Stimulated activated CD4-positive, alpha-beta T cell treated with anti-CD3 and anti-CD28 coated beads, Interleukin-1b, Interleukin-23, amount 100 ng/mL, for 1 hour (primary cell): Measurements from ENCODE around the gene SAMD8.
"Not testable (repeated sequence)": the region's sequence is repeated elsewhere in the genome, so short reads cannot be mapped to it uniquely, and the experiment has no call there.

Source experiments
- DNase-seq, 2 donors: peaks; one replicate each; pipeline ENCODE4 v3.0.0-alpha.2; 2020; ENCODE audit warnings: low read depth in 2 of 2

Gene SAMD8

DNA sequence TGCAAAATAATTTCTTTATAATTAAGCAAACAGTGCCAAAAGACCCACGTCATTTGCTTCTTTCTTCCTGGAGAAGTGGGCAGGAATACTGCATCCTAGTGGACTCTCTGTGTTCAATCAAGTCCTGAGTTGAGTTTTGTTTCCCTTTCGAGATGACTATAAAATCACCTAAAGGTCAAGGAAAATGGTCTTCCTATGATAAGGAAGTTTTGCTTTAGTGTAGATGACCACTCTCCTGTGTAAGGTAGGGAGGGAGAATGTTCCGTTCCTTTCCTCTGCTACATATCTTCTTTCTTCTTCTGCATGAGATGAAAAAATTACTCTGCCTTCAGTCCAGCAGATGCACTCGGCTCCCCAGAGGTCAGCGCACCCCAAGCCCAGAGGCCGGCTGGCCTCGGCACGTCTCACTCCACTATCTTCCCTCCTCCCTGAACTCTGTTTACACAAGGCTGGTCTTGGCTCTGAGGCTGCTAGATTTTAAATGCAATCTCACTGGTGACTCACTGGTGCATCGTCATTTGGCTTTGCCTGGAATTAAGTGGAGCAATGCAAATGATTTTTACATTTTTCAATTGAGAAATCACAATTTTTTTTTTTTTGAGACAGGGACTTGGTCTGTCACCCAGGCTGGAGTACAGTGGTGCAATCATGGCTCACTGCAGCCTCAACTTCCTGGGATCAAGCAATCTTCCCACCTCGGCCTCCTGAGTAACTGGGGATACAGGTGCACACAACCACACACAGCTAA, 80.5 kb downstream of the SAMD8 start:
- no peak for DNase-seq

DNA sequence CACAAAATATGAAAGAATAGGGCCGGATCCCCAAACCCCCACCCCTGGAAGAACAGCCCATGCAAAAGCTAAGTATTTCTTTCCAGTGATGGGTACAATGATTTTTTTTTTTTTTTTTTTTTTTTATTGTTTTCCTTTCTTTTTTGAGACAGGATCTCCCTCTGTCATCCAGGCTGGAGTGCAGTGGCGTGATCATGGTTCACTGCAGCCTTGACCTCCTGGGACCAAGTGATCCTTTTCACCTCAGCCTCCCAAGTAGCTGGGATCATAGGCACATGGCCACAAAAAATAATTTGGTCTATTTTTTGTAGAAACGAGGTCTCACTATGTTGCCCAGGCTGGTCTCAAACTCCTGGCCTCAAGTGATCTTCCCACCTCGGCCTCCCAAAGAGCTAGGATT, 83.2 kb downstream of the SAMD8 start:
- not testable (repeated sequence) for DNase-seq

DNA sequence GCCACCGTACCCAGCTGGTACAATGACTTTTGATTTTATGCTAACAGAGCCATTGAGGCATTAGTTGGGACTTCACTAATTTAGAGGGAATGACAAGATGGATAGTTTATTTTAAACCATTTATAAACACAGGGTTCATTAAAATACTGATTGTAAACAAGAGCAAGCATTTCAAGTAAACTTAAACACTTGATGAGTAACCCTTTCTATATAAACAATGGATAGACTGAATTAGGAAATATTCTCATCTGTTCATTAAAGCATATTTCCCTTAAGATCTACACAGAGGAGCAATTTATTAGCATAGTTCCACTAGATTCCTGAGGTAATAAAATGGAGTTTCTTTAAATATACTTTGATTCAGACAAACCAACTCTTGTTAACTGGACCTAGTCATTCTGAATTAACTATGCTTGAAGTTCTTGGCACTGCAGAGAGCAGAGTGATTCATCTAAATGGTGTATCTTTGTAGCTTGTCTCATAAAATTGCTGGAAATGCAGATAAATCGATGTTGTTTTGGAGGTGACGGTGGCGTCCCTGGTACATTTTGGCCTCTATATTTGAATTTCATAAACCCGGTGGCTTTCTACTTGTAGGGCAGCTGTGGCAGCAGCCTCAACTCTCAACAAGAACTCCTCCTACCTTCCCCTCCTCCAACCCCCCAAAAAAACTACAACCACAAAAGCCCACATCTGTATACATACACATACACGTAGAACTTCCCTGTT, 83.7 kb downstream of the SAMD8 start:
- no peak for DNase-seq

DNA sequence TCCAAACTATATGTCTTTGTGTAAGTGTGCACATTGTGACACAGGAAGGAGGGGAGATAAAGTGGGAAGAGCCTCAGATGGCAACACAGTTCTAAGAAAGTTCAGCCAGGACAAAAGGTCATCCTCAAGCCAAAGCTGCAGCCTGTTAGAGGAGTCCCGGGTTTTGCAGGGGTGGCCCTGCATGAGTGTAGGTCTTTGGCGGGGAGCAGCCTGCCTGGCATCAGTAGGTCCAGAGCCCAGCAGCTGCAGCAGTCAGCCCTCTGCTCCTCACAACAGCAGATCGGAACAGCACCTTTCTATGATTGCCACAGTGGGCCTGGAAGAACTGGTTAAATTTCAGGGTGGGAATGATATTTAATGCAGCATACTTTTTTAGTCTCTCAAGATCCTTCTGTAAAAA, 85.6 kb downstream of the SAMD8 start:
- DNase-seq = no peak

DNA sequence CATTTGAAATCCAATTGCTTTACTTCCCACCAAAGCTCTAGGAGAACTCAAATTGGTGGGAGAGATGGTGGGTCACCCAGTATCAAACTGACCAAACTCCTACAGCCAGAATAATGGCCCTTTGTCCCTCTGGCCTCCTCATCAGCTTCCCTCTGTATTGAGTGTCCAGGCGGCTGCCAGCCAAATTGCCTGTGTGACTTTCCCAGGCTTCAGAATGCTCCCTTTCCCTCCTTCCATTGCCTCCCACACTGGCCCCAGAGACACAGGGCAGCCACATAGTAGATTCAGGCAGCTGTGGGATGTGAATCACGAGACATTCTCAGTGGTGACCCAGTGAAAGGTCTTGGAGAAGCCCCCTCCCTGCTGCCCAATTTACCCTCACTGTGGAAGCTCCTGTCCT, 86.5 kb downstream of the SAMD8 start:
- no peak for DNase-seq

DNA sequence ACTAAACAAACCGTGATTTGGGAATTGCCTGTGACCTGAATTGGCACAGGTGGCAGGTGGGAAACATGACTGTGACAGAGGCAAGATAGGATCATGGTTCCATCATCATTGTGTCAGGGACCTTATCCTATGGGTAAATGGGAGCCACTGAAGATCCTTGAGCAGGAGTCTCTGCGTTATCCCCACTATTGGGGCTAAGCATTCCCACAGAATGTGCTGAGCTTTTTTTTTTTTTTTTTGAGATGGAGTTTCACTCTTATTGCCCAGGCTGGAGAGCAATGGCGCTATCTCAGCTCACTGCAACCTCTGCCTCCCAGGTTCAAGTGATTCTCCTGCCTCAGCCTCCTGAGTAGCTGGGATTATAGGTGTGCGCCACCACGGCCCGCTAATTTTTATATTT, 88.5 kb downstream of the SAMD8 start:
- DNase-seq = not testable (repeated sequence)

DNA sequence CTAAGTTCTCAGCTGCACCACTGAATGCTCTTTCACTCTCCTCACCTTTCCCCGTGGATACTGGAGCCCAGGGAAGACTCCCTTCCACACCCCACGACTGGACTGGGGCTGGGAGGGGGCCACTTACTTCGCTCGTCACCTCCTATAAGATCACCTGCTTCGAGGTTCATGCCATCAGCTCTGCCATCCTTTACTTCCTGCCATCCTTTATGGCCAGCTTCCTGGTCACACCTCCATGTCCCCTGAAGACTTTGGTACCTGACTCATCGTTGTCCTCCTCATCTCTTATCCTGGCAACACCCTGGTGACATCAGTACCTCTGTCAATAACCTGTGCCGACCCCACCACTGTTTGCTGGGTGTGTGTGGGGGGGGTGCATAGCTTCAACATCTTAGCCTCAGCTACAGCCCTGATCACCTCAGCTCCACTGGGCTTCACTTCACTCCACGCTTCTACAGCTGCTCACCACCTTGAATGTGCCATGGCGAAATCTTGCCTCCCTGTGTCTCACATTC, 90.4 kb downstream of the SAMD8 start:
- no peak for DNase-seq

DNA sequence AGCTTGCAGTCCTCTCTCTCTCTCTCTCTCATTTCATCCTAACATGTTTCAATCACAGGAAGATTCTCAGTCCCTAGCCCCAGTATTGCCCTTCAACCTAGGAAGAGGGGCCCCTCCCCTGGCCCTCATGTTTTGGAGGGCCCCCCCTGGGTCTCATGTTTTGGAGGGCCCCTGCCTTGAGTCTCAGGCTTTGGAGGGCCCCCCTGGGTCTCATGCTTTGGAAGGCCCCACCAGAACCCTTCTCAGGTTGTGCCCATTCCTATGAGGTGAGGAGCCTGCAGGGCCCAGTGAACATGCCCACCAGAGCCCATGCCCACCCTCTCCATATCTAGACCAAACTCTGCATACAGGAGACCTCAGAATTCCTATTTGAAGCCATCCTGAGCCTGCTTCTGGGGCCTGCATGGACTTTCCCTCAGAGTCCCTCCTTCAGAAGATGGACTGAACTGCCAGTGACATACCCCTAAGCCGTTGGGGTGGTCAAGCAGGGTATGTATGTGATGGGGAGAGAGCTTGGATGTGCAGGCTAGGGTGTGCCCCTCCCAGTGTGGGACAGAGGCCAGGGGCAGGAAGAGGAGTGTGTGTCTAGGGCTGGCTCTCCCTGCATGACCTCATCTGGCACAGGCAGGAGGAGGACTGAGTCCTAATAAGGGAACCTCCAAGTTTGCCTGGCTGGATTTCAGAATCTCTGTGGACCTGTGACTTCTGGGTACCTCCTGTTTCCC, 91.0 kb downstream of the SAMD8 start:
- DNase-seq = no peak

DNA sequence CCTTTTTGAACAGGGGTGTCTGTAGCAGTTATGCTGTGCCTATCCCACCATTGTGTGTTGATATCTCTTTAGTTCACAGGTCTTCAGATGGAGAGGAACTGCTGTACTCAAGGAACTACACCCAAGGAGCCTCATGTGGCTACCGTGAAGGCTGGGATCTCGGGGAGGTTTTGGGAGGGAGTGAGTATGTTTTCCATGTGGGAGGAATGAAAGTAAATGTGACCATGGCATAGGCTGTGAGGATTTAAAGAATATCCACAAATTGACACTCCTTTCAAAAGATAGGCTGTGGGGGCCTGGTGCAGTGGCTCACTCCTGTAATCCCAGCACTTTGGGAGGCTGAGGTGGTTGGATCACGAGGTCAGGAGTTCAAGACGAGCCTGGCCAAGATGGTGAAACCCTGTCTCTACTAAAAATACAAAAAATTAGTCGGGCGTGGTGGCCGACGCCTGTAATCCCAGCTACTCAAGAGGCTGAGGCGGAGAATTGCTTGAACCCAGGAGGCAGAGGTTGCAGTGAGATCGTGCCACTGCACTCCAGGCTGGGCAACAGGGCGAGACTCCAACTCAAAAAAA, 91.7 kb downstream of the SAMD8 start:
- DNase-seq = not testable (repeated sequence)

DNA sequence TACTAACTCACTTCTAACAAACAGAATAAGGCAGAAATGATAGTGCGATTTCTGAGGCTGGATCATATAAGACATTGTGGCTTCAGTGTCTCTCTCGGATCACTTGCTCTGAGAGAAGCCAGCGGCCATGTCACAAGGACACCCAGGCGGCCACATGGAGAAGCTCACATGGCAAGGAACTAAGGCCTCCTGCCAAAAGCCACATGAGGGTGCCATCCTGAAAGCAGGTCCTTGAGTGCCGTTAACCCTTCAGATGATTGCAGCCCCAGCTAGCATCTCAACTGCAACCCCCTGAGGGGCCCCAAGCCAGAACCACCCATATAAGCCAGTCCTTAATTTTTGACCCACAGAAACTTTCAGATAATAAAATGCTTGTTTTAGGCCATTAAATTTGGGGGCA, 92.3 kb downstream of the SAMD8 start:
- no peak for DNase-seq

DNA sequence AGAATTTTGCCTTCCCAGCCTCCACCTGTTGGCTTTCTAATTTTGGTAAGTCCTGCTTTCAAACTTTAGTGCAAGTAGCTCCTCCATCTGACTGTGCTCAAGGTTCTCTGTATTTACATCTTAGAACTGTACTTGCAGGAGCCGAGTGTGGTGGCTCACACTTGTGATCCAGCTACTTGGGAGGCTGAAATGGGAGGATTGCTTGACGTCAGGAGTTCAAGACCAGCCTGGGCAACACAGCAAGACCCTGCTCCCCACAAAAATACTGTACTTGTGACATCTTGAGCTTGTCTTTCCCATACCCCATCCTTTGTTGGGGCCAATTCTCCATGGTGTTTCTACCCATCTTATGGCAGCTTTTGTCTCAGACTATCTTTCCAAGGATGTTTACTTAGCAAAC, 94.5 kb downstream of the SAMD8 start:
- DNase-seq = no peak

DNA sequence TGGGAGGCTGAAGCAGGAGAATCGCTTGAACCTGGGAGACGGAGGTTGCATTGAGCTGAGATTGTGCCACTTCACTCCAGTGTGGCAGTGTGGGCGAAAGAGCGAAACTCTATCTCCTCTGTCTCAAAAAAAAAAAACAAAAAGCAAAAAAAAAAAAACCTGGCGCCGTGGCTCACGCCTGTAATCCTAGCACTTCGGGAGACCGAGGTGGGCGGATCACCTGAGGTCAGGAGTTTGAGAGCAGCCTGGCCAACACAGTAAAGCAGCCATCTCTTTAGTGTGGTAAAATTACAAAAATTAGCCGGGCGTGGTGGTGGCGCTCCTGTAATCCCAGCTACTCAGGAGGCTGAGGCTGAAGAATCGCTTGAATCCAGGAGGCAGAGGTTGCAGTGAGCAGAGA, 95.2 kb downstream of the SAMD8 start:
- not testable (repeated sequence) for DNase-seq

DNA sequence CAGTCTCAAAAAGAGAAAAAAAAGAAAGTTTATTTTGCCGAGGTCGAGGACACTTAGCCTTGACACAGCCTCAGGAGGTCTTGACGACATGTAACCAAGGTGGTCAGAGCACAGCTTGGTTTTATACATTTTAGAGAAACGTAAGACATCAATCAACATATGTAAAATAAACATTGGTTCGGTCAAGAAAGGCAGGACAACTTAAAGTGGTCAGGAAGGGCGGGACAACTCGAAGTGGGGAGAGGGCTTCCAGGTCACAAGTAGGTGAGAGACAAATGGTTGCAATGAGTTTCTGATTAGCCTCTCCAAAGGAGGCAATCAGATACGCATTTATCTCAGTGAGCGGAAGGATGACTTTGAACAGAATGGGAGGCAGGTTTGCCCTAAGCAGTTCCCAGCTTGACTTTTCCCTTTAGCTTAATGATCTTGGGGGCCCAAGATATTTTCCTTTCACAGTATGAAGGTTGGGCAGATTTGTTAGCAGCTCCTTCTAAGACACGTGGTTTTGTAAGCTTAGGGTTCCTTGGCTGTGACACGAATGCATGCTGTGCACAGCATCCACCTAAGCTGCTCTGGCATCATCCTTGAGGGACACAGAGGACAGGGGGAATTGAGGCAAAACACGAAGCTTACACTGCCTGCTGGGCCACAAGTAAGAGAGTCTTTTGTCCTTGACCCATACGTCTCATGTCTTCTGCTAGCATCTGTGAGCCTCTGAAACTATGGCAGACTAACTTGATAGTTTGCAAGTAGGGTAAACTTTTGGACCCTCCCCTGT, 95.8 kb downstream of the SAMD8 start:
- DNase-seq = no peak

DNA sequence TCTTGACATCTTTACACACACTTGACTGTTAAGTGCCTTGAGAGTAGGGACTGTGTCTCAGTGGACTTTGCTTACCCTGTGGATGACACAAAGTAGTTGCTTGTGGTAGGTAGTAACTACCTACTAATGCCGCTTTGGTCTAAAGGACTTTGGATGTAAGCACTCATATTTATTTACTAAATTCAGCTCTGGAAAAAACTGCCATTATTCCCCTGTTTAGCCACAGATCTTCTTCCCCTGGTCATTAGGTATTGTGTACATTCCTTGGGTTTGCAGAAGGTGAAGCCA, 96.3 kb downstream of the SAMD8 start:
- no peak for DNase-seq

DNA sequence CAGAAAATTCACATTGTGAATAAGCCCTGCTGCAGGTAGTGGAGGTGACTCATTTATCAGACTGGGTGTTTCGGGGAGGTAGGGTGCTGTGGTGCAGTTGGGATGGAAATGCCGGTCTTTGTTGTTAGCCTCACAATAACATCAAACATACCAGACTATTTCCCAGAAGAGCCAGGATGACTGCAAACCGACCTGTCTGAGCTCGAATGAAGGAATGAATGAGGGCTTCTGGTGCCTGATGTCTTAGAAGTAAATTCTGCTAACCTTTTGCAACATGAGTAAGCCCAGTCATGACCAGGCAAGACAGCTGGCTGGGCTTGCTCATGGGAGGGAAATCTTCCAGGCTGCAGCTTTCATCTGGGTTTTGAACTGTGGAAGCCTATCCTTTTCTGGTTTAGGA, 96.7 kb downstream of the SAMD8 start:
- no peak for DNase-seq

DNA sequence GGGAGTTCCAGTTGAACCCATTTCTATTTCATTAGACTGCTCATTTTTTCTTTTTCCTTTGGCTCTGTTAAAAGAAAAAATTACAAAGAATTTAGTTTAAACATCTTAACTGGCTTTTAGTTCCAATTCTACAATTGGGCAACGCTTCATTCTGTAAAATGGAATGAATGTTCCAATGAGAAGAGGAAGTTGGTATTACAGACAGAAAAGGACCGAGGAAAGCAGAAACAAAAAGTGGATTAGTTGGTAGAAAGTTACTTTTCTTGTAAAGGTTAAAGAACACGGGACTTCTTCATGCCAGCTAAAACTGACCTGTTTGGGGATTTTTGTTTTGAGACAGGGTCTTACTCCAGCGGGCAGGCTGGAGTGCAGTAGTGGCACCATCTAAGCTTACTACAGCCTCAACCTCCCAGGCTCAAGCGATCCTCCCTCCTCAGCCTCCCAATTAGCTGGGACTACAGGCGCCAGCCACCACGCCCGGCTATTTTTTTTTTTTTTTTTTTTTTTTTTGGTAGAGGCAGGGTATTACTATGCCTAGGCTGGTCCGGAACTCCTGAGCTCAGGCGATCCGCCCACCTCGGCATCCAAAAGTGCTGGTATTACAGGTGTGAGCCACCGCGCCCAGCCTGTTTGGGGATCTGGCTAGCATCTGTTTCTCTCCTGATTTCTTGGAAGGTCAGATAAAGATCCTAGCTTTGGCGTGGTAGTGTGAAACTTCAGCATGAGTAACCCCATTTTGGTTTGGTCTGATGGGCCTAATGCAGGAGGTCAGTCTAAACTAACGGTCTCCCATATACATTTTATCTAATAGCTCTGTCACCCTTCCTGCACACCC, 97.8 kb downstream of the SAMD8 start:
- DNase-seq = no peak

DNA sequence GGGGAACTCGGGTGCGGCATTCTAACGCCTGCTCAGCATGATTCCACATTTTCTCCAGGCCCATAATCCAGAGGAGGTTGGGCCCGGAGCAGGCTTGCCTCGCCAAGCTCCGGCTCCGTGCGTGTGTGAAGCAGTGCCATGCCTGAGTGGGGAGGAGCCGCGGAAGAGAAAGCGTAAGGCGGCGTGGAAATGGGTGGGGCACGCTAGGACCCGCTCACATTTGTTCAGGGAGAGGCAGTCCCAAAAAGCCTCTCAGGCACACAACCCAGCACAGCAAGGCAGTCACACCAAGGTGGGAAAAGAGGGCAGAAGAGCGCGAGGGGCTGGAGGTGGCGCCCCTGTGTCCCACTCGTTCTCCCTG, 98.4 kb downstream of the SAMD8 start:
- DNase-seq = peak in 1 of 2 donors; percentile 44

DNA sequence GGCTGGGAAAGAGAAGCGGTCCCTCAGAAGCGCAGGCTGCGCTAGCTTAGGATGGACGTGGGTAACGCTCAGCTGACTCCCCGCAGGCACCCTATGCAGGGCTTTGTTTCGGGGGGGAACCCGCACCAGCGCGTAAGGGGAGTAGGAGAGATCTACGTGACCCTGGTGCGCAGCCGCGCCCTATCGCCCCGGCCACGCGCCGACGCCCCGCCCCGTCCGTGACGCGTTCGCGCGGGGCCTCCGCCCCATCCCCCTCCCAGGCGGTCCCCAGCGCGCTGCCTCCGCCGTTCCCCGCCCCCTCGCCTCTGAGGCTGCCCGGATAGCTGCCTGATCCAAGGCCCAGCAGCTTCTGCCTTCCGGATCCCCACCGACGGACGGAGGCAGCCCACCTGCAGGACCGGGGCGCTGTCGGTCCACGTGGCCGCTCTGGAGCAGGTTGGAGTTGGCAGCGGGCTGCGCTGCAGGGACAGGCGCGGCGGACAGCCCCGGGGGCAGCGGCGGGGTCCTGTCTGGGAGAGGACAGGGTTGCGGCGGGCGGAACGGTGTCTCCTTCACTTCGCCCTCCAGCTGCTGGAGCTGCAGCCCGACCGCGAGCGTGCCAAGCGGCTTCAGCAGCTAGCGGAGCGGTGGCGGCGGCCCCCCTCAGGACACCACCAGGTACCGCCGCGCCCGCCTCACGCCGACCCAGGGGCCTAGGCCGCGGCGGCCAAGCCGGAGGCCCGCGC, 99.0 kb downstream of the SAMD8 start, which contains the start of gene VDAC2:
TSS of gene VDAC2 (plus strand) at position 515 of the 725 bp plus-strand sequence. CDS start 363 bp downstream, outside the sequence.
- DNase-seq = peak; percentile 91 to 93

DNA sequence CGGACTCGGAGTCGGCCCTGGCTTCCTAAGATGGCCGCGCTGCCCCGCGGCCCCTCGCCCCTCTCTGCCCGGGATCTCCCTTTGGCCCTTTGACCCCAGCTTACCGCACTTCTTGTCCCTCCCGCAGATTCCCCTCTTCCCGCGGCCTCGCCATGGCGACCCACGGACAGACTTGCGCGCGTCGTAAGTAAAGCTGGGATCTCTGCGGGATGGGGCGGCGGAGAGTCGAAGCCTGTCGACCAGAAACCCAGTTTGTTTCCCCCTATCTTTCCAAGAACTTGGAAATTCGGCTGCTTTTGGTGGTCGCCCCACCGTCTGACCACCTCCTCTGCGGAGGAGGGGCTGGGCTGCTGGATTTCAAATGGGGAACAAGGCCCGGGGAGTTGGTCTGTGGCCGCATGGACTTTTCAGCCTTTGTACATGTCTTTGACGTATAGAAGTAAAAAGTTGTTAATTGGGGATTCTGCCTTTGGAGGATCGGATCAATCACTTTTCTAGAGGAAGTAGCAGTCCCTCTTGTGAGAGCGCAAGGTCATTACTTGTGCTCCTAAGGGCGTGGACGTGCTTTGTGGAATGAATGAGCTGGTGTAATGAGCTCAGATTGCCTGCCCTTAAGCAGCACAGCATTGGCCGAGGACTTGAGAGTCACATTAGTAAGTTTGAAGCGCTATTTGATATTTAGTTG, 99.7 kb downstream of the SAMD8 start:
- DNase-seq = no peak
